Measurements from ENCODE around the gene HOXC4. TPM values are rescaled to one million over a fixed set of nuclear protein-coding genes. Genes with fewer than 3 reads are reported as not detected.

The HOXC4 gene
- total RNA-seq, 1 experiment from 2014 or later = not detected

- H3K4ac ChIP-seq (ENCODE audit: low read depth, low read length) = no peak overlapping the region
- H3K9me3 ChIP-seq (ENCODE audit: control insufficient read depth, low read depth, low read length) = no peaks in the 10 kb centered on the region
- no peak overlapping the region for H3K27ac ChIP-seq (ENCODE audit: insufficient read length, low read depth, low read length)
- no peaks in the 10 kb centered on the region for H3K79me2 ChIP-seq (ENCODE audit: insufficient read depth, low read length)
- no peak overlapping the region for H2BK15ac ChIP-seq (ENCODE audit: low read depth, low read length)
- no peak overlapping the region for H3K23ac ChIP-seq (ENCODE audit: insufficient read length, low read depth, low read length)
- no peak overlapping the region for H2BK20ac ChIP-seq (ENCODE audit: low read depth, low read length, poor library complexity, severe bottlenecking)
- H3K4me1 Mint-ChIP-seq = peaks cover 17 to 25% of the 10 kb centered on the region in 2 experiments
- no peak overlapping the region for H3K27ac Mint-ChIP-seq
- no peak for DNase-seq
- H3K23me2 ChIP-seq (ENCODE audit: insufficient read length, low read depth, low read length, poor library complexity, severe bottlenecking) = no peaks in the 10 kb centered on the region
- no peak for TF ChIP-seq CTCF (conservative IDR thresholded peaks at IDR 0.05)
- H4K20me1 ChIP-seq (ENCODE audit: control insufficient read depth, insufficient read depth, insufficient read length) = no peaks in the 10 kb centered on the region
- H3K56ac ChIP-seq (ENCODE audit: insufficient read length, low read depth, low read length) = no peak overlapping the region
- H3K18ac ChIP-seq (ENCODE audit: insufficient read length, low read depth, low read length) = no peak overlapping the region
- no peak overlapping the region for H2AK5ac ChIP-seq (ENCODE audit: insufficient read length, low read length)
- H3T11ph ChIP-seq (ENCODE audit: low read length) = no peak overlapping the region
- H2BK5ac ChIP-seq (ENCODE audit: insufficient read length, low read length) = no peak overlapping the region
- peaks cover 97% of the 10 kb centered on the region for H3K27me3 ChIP-seq (ENCODE audit: insufficient read depth, low read length)
- H3K36me3 Mint-ChIP-seq (ENCODE audit: insufficient read depth in 1 of 3, low read depth in 3 of 3) = peaks cover 0 to 6% (median 0%) of the 10 kb centered on the region in 3 experiments; a peak in 2 of 7 replicates
- no peak overlapping the region; the same call in 1 of the 2 replicates for H3K14ac ChIP-seq (ENCODE audit: insufficient read depth, low read length)
- no peak overlapping the region for H4K91ac ChIP-seq (ENCODE audit: insufficient read length, low read depth, low read length)
- no peak overlapping the region for H3K4me2 ChIP-seq (ENCODE audit: insufficient read depth, insufficient read length, low read length)
- H3K9me3 Mint-ChIP-seq = peaks cover 3 to 11% of the 10 kb centered on the region in 2 experiments; a peak in 3 of 5 replicates
- H4K5ac ChIP-seq (ENCODE audit: insufficient read length, low read depth, low read length) = no peak overlapping the region
- no peak overlapping the region for H4K8ac ChIP-seq (replicated peaks; ENCODE audit: insufficient read length, low read depth, low read length)
- H3K4me1 ChIP-seq (ENCODE audit: insufficient read depth, low read length) = no peaks in the 10 kb centered on the region
- no peak overlapping the region for H2BK120ac ChIP-seq (ENCODE audit: low read depth, low read length, poor library complexity, severe bottlenecking)
- no peak overlapping the region for H2AFZ ChIP-seq (ENCODE audit: low read length)
- H2BK12ac ChIP-seq (ENCODE audit: insufficient read length, low read depth, low read length) = no peak overlapping the region
- no peak overlapping the region for H3K4me3 Mint-ChIP-seq
- H3K9ac ChIP-seq (ENCODE audit: extremely low read depth, insufficient read length, low read length) = no peak overlapping the region
- H3K79me1 ChIP-seq (ENCODE audit: insufficient read depth, low read depth, low read length, poor library complexity, severe bottlenecking) = no peaks in the 10 kb centered on the region
- no CpG with 5 or more reads among the region's 46 CpGs for WGBS (ENCODE audit: extremely low coverage, insufficient read length, low lambda C conversion rate)
- H3K27me3 Mint-ChIP-seq (ENCODE audit: low read depth) = peaks cover 99% of the 10 kb centered on the region
Measured at GRCh38 chr12:54030889-54031471, 22.7 kb upstream of the HOXC4 start.

All from H9 (cell line).